Islet precursor cell (in vitro differentiated cells): Measurements from ENCODE around the gene EIF1AD.
"Not testable (repeated sequence)": the region's sequence is repeated elsewhere in the genome, so short reads cannot be mapped to it uniquely, and the experiment has no call there.

Experiments used
- DNase-seq: peaks from one replicate; pipeline ENCODE4 v3.0.0-alpha.2; 2018

EIF1AD gene

DNA sequence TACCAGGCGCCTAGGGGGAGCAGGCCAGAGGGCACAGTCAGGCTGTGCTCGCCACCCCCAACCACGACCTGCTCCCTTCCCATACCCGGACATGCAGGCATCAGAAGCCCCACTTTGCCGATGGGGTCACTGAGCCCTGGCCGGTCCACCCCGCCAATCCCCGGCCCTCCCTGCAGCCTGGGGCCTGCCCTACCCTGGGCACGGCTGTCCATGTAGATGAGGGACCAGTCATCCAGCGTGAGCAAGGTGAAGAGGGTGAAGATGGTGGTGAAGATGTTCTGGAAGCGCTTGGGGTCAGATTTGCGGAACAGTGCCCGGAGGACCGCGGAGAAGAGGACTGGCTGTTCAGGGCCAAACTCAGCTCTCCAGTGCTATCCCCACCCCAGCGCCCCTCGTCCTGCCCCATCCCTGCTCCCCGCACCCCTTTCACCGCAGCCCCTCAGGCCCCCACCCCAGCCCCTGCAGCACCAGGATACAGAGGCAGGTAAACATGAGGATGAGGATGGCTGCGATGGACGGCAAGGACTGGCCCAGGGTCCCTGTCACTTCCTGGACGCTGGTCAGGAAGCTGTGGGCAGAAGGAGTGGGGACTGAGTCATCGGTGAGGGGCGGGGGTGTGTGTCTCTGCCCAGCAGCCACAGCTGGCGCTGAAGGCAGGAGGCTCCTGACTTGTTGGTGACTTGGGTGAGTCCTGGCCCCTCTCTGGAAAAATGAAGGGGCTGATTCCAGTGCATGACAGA lies 18.8 kb upstream of the EIF1AD start:
- peak; percentile 84 for DNase-seq

GRCh38 chr11:66020212-66020611 lies 18.3 kb upstream of the EIF1AD start:
- no peak for DNase-seq

DNA sequence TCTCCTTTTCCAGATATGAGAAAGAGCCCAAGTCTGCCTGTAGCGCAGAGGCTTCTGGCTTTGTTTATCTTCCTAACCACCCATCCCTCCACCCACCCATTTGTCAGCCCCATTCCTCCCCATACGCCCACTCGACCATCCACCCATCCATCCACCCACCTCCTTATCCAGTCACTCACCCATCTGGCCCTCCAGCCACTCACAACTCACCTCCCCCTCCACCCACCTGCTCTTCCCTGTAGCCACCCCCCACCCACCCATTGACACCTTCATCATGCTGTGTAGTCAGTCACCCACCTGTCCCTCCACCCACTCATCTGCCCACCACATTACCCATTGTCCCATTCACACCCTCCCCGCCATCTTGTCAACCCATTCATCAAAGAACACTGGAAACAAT lies 15.4 kb upstream of the EIF1AD start:
- no peak for DNase-seq

DNA sequence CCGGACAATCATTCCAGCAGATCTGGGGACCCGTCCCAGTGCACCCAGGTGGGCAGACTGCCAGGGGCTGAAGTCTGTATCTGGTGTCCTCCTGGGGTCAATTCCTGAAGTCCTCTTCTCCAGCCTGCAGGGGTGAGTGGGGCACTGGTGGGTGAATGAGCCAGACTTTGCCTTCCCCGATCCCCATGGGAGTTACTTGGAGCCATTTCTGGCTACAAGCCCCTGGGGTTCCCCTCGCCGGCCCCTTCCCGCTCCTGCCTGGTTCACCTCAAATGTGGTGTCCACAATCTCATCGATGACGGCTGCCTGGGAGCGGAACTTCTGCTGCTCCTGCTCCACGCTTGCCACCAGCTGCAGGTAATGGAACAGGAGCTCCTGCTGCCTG lies 14.8 kb upstream of the EIF1AD start:
- no peak for DNase-seq

GRCh38 chr11:66015936-66016792 lies 14.2 kb upstream of the EIF1AD start:
- DNase-seq, result no peak

GRCh38 chr11:66015454-66015881 lies 13.5 kb upstream of the EIF1AD start:
- DNase-seq, result peak; percentile 69

- DNase-seq, result no peak
These were observed 13.0 kb upstream of the EIF1AD start for GRCh38 chr11:66014804-66015453.

DNA sequence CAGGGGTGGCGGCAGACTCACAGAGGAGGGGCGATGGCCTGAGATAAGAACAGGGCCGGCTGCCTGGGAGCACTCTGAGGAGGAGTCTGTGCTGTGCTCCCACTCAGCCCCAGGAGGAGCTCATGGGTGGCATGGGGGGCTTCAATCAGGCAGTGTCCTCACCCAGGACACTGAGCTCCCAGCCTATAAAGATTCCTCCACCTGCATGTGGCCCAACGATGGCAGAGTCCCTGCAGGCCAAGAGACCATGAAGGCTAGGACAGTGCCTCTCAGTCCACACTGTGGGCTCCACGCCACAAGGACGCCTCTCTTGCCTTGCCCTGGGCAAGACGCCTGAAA lies 11.8 kb upstream of the EIF1AD start:
- DNase-seq, result no peak

- peak; percentile 85 for DNase-seq
These were observed 11.2 kb upstream of the EIF1AD start for GRCh38 chr11:66012946-66013761.

- no peak for DNase-seq
These were observed 10.5 kb upstream of the EIF1AD start for GRCh38 chr11:66012371-66012945.

DNA sequence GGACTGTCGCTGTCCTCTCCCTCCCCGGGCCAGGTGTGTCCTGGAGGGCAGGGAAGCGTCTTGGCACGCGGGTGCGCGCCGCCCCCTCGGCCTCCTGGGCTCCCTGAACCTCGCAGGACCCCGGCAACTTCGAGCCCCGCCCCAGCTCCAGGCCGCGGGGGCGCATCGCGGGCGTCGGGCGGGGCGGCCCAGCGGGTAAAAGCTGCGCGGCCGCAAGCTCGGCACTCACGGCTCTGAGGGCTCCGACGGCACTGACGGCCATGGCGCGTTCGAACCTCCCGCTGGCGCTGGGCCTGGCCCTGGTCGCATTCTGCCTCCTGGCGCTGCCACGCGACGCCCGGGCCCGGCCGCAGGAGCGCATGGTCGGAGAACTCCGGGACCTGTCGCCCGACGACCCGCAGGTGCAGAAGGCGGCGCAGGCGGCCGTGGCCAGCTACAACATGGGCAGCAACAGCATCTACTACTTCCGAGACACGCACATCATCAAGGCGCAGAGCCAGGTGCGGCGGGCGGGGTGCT lies 9.9 kb upstream of the EIF1AD start, which contains the start of gene CST6:
CST6 (plus strand) TSS at position 224 of the 519 bp plus-strand sequence; CDS start at position 261, 37 bp downstream.
- no peak for DNase-seq

DNA sequence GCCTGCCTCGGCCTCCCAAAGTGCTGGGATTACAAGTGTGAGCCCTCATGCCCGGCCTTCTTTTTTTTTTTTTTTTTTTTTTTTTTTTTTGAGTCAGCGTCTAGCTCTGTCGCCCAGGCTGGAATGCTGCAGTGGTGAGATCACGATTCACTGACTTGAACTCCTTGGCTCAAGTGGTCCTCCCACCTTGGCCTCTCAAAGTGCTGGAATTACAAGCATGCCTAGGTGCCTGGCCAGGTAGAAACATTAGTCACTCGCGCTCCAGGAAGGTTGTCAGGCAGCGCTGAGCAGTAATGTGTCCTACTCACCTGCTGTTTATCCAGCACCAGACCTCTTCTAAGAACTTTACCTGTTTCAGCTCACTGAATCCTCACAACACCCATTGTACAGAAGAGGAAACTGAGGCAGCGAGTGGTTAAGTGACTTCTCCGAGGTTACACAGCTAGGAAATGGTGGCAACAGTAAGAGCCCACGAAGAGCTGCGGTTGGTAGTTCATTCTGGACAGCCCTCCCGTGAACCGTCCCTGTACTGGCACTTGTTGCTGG lies 9.4 kb upstream of the EIF1AD start:
- DNase-seq, result peak; percentile 97

DNA sequence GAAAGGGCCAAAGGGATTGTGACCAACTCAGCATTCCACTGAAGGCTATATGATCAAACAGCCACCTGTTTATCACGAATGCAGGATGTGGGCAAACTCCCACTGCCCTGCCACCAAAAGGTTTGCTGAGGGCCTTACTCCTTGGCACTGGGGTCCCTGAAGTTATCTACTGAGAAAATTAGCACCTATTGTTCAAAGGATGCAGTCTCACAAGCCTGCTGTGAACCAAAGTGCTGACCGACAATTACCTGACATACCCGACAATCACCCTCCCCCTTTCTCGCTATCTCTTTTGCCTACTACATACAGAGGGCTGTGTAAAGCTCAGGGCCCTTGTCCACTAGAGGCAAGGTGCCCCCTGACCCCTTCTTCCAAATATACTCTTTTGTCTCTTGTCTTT lies 8.1 kb upstream of the EIF1AD start:
- DNase-seq, result not testable (repeated sequence)

- no peak for DNase-seq
These were observed 6.6 kb upstream of the EIF1AD start for GRCh38 chr11:66008468-66009101.

GRCh38 chr11:66008095-66008467 lies 6.1 kb upstream of the EIF1AD start:
- no peak for DNase-seq

- DNase-seq, result no peak
These were observed 5.3 kb upstream of the EIF1AD start for GRCh38 chr11:66007201-66007634.

GRCh38 chr11:66006891-66007176 lies 4.9 kb upstream of the EIF1AD start:
- DNase-seq, result peak; percentile 75

GRCh38 chr11:66006134-66006890 lies 4.4 kb upstream of the EIF1AD start:
- DNase-seq, result no peak

DNA sequence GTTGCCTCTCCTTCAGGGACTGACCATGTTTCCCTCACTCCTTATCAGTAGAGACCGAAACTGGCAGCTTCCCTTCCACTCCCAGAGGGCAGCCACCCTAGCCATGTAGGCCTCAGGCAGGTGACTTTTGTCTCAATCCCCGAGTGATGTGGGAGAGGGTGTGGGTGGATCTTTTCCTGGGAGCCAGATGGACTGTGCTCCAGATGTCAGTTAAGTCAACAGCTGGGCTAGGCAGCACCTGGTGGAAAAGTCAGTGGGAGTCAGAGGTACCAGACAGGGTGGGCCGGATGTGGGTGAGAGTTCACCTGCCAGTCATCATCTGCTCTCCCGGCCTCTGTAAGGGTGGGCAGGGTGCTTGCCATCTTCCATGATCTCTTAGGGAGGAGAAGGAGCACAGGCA lies 2.2 kb upstream of the EIF1AD start:
- no peak for DNase-seq

DNA sequence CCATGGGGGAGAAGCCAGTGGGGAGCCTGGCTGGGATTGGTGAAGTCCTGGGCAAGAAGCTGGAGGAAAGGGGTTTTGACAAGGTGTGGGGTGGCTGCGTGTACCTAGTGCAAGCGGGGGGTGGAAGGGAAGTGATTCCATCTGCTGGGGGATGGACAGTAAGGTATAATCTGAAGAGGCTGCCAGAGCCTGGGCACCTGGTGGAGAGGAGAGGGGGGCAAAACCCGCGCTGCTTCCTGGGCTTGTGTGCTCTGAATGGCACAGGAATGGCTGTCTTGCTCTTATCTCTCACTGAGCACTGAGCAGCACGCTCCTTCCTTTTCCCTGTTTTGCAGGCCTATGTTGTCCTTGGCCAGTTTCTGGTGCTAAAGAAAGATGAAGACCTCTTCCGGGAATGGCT lies 1.3 kb upstream of the EIF1AD start:
- DNase-seq, result no peak
